ENCODE results near the gene PAX8.

The PAX8 gene

GRCh38 chr2:113234721-113235346 lies 43.9 kb downstream of the PAX8 start:
- Histone ChIP-seq H3K4me3 (ENCODE audit: low read depth, low read length) (no peak overlapping the region), H3K4me1 (ENCODE audit: control insufficient read depth, insufficient read depth, low read length) (peaks cover 2% of the 10 kb centered on the region), H3K27ac (ENCODE audit: extremely low read depth, low read depth, low read length) (no peak overlapping the region), H3K9me3 (ENCODE audit: control insufficient read depth, insufficient read depth, low read depth, low read length) (no peaks in the 10 kb centered on the region), H3K36me3 (ENCODE audit: control insufficient read depth in 2 of 2, insufficient read depth in 1 of 2, low read length in 2 of 2) (no peaks in the 10 kb centered on the region)
- TF ChIP-seq ZNF223 (tag by site-specific recombination; IDR thresholded peaks at IDR 0.05), result no peak
- TF ChIP-seq GFI1B (tag by site-specific recombination; IDR thresholded peaks at IDR 0.05), result no peak
- TF ChIP-seq ZNF704 (tag by site-specific recombination; IDR thresholded peaks at IDR 0.05), result no peak
- ChIA-PET CTCF (interaction anchor here (0.6 to 1.6 kb wide), 6 partner anchors 10 to 135 kb away, joined by 3 to 8 read pairs (median 4); no protein-coding TSS in a partner anchor), POLR2A (no interaction called here)

- no peak overlapping the region for H3K27ac ChIP-seq (ENCODE audit: extremely low read depth, low read depth, low read length)
- CTCF ChIA-PET, result interaction anchor here (0.6 to 1.6 kb wide), 5 partner anchors 14 to 156 kb away, joined by 3 to 8 read pairs (median 4); no protein-coding TSS in a partner anchor
- TF ChIP-seq EGR2 (tag by site-specific recombination; IDR thresholded peaks at IDR 0.05; ENCODE audit: low read depth), result peak; percentile 89
- TF ChIP-seq ZNF585B (tag by site-specific recombination; IDR thresholded peaks at IDR 0.05), result no peak
- TF ChIP-seq RBAK (tag by site-specific recombination; IDR thresholded peaks at IDR 0.05), result no peak
- TF ChIP-seq KLF8 (tag by site-specific recombination; IDR thresholded peaks at IDR 0.05), result no peak
- no peak for TF ChIP-seq ZSCAN18 (tag by site-specific recombination; IDR thresholded peaks at IDR 0.05)
- no peak for TF ChIP-seq GLIS1 (tag by site-specific recombination; IDR thresholded peaks at IDR 0.05)
- TF ChIP-seq ZNF274 (IDR thresholded peaks at IDR 0.05; ENCODE audit: low read length), result no peak
- no peak for TF ChIP-seq ZNF274 (tag by site-specific recombination; IDR thresholded peaks at IDR 0.05; ENCODE audit: borderline replicate concordance)
- no peak for TF ChIP-seq ZNF555 (tag by site-specific recombination; conservative IDR thresholded peaks at IDR 0.05)
- no peak for TF ChIP-seq ZNF843 (tag by site-specific recombination; IDR thresholded peaks at IDR 0.05)
- TF ChIP-seq KLF10 (tag by site-specific recombination; IDR thresholded peaks at IDR 0.05), result no peak
- TF ChIP-seq ZNF140 (tag by site-specific recombination; IDR thresholded peaks at IDR 0.05), result no peak
- no peak for TF ChIP-seq ZNF292 (tag by site-specific recombination; IDR thresholded peaks at IDR 0.05; ENCODE audit: borderline replicate concordance, low read depth)
- no peak for TF ChIP-seq ZNF18 (tag by site-specific recombination; IDR thresholded peaks at IDR 0.05)
- no peak for TF ChIP-seq ZEB2 (tag by site-specific recombination; IDR thresholded peaks at IDR 0.05)
- peak; percentile 85 for TF ChIP-seq ZFHX2 (tag by site-specific recombination; conservative IDR thresholded peaks at IDR 0.05)
- POLR2A ChIA-PET, result no interaction called here
- H3K9me3 ChIP-seq (ENCODE audit: control insufficient read depth, insufficient read depth, low read depth, low read length), result no peaks in the 10 kb centered on the region
- no peaks in the 10 kb centered on the region for H3K36me3 ChIP-seq (ENCODE audit: control insufficient read depth in 2 of 2, insufficient read depth in 1 of 2, low read length in 2 of 2)
- H3K4me3 ChIP-seq (ENCODE audit: low read depth, low read length), result no peak overlapping the region
- no peaks in the 10 kb centered on the region for H3K4me1 ChIP-seq (ENCODE audit: control insufficient read depth, insufficient read depth, low read length)
Measured at GRCh38 chr2:113233593-113234550, 44.8 kb downstream of the PAX8 start.
